ENCODE data around the gene ATP6V0E1. TPM values are rescaled to one million over a fixed set of nuclear protein-coding genes. Genes with fewer than 3 reads are reported as not detected.
"Not testable (repeated sequence)": the region's sequence is repeated elsewhere in the genome, so short reads cannot be mapped to it uniquely, and the experiment has no call there.

The ATP6V0E1 gene
- polyA plus RNA-seq, 1 donor from 2014 or later, result 427 TPM

DNA sequence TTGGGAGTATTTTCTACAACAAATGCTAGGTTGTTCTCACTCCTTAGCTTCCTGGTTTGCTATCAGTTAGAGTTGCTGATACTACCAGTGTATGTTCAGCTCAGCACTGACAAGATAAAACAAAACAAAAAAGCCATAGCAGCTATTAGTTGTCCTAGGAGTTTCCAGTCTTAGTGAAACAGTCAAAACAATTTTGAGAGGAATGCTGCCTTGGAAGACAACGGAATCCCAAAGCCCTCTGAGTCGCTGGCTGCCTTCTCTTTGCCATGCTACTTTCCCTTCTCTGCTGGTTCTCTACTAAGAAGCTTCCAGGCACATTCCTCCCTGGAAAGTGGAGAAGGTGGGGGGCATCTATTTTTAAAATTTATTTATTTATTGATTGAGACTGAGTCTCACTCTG is 67.2 kb downstream of the ATP6V0E1 start:
- Mint-ChIP-seq H3K27me3 (no peaks in the 10 kb centered on the region), H3K4me3 (no peak overlapping the region), H3K27ac (peak overlapping the region in 1 of 3 donors; percentile 60), H3K36me3 (no peaks in the 10 kb centered on the region), H3K9me3 (no peaks in the 10 kb centered on the region), H3K4me1 (peaks cover 16 to 25% (median 19%) of the 10 kb centered on the region in 3 donors)

DNA sequence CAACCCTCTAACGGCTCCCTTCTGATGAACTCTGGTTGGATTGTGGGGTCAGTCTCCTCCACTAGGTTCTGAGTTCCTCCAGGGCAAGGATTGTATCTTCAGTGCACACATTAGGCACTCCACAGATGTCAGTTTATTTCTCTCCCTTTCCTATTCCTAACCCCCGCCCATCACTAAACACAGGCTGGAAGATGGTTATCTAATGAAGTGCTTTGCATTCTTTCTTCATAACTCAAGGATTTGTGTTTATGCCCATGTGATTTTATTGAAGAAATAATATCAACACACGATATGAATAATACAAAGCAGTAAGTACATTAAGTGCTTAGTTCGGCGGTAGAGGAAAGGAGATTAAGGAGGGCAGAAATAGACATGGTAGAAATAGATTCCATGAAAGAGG is 68.2 kb downstream of the ATP6V0E1 start:
- H3K27ac Mint-ChIP-seq, result peak overlapping the region in 1 of 3 donors; percentile 99
- H3K4me3 Mint-ChIP-seq, result peak overlapping the region in 1 of 4 donors; percentile 42
- peaks cover 18 to 27% (median 20%) of the 10 kb centered on the region in 3 donors for H3K4me1 Mint-ChIP-seq
- H3K36me3 Mint-ChIP-seq, result no peaks in the 10 kb centered on the region
- H3K9me3 Mint-ChIP-seq, result no peaks in the 10 kb centered on the region
- H3K27me3 Mint-ChIP-seq, result no peaks in the 10 kb centered on the region

DNA sequence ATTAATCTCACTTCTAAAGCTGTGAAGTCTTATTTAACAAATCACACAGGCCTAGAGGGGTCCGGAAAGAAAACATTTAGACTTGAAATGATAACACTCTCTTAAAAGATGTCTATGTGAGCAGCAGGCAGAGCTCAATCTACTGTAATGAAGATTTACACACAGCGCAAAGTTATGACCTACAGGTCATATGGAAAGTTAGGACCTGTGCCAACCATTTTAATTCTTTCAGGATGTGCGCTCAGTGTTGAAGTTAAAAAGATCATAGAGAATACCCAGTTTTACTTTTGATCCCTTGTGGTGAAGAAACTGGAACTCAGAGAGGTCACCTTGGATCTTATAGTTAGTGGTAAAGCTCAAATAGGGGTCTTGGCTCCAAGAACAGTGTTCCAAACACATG is 69.5 kb downstream of the ATP6V0E1 start:
- Mint-ChIP-seq H3K27ac (peak overlapping the region in 2 of 3 donors; percentile 67 to 99), H3K27me3 (no peaks in the 10 kb centered on the region), H3K4me3 (peak overlapping the region in 2 of 4 donors; percentile 42 to 52), H3K36me3 (no peaks in the 10 kb centered on the region), H3K4me1 (peaks cover 22 to 39% (median 23%) of the 10 kb centered on the region in 3 donors), H3K9me3 (no peaks in the 10 kb centered on the region)

DNA sequence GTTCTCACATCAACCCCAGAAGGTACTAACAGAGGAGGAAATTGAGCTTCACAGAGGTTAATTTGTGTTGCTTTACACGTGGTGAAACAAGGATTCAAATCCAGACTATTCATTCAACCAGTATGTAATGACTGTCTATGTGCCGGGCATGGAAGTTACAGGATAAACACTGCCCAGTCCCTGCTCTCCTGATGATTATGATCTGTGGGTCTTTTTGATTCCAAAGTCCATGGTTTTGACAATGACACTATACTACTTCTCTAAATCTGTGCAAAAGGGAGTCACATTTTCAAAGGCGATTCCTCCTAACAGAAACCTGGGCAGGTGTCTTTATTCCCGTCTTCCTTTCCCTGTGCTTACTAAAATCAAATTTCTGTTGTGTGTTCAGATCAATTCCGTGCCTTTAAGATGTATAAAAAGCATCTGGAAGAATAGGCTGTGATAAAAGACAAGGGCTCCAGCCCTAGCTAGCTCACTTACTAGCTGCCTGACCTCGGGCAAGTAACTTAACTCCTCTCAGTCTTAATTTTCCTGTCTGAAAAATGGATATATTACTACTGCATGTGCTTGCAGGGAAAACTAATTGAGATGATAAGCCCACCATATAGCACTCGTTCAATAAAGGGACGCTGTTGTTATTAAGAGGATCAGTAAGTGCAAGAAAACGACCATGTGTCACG is 71.6 kb downstream of the ATP6V0E1 start:
- Mint-ChIP-seq H3K4me3 (peak overlapping the region; percentile 90 to 98 (median 94)), H3K27me3 (no peaks in the 10 kb centered on the region), H3K36me3 (no peaks in the 10 kb centered on the region), H3K27ac (peak overlapping the region; percentile 80 to 99 (median 95)), H3K9me3 (no peaks in the 10 kb centered on the region), H3K4me1 (peaks cover 23 to 42% (median 27%) of the 10 kb centered on the region in 3 donors)

DNA sequence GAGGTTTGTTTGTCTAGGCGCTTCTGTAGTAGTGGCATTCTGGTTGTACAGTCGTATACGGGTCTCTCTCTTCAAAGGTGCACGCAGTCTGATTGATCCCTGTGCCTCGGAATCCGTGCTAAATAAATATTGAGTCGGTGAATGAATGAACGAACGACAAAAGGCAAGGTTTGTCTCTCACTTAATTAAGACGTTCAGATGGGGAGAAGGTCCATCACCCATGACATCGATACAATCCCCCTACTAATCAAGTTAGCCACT is 72.1 kb downstream of the ATP6V0E1 start:
- Mint-ChIP-seq H3K27me3 (no peaks in the 10 kb centered on the region), H3K4me1 (peaks cover 26 to 42% (median 31%) of the 10 kb centered on the region in 3 donors), H3K9me3 (no peaks in the 10 kb centered on the region), H3K27ac (peak overlapping the region; percentile 80 to 99 (median 95)), H3K4me3 (peak overlapping the region; percentile 90 to 98 (median 94)), H3K36me3 (no peaks in the 10 kb centered on the region)

DNA sequence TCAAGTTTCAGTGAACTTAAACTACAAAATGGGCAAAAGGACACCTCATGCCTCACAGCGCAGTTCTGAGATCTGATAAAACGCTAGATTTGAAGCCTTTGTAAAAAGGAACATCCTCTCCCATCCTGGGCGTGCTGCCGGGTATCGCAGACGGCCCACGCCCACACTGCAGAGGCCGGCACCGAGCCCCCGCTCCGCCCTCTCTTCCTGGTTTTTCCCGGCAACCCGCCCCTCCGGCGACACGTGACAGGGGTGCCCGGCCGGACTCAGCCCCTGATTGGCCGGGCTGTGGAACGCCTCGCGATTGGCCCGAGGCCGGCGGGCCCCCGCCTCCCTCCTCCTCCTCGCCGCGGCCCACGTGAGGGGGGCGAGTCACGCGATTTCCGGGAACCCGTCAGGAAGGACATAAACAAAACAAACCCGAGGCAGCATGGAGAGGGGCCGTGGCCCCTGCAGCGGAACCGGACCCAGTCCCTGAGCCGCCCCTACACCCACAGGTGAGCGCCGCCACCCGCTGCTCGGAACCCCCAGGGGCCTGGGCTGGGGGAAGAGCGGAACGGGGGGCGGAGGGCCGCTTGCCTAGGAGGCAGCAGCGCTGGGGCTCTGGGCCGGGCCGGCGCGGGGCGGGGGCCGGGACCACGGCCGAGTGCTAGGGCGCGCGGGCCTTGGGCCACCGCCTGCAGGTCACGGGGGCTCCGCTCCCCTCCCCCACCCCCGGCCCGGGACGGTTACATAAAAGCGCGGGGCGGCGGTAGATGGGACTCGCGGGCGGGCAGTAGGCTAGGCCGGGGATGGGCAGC is 72.6 kb downstream of the ATP6V0E1 start, which contains the start of gene CREBRF:
Gene CREBRF (plus strand): TSS at position 370 of the 800 bp plus-strand sequence. CDS start 24,424 bp downstream, outside the sequence.
- Mint-ChIP-seq H3K9me3 (no peaks in the 10 kb centered on the region), H3K27ac (peak within 1 kb of the TSS; percentile 97 to 99 (median 98)), H3K36me3 (no peaks in the 10 kb centered on the region), H3K4me1 (peaks cover 26 to 44% (median 34%) of the 10 kb centered on the region in 3 donors), H3K27me3 (no peaks in the 10 kb centered on the region), H3K4me3 (peak within 1 kb of the TSS; percentile 95 to 99 (median 98))

DNA sequence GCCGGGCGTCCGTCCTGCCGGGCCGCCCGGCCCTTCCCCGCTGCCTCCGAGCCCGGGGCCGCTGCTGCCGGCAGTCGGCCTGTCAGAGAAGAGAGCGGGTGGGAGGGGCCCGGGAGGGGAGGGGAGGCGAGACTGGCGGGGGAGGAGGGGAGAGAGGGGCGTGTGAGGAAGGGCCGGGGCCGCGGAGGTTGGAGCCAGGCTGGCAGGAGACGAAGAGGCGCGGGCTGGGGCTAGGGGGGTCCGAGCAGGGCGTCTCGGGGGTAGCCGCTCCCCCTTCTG is 73.2 kb downstream of the ATP6V0E1 start:
- H3K9me3 Mint-ChIP-seq, result no peaks in the 10 kb centered on the region
- no peaks in the 10 kb centered on the region for H3K36me3 Mint-ChIP-seq
- H3K4me3 Mint-ChIP-seq, result peak overlapping the region; percentile 95 to 99 (median 98)
- peaks cover 26 to 48% (median 39%) of the 10 kb centered on the region in 3 donors for H3K4me1 Mint-ChIP-seq
- H3K27ac Mint-ChIP-seq, result peak overlapping the region; percentile 97 to 99 (median 98)
- H3K27me3 Mint-ChIP-seq, result no peaks in the 10 kb centered on the region

DNA sequence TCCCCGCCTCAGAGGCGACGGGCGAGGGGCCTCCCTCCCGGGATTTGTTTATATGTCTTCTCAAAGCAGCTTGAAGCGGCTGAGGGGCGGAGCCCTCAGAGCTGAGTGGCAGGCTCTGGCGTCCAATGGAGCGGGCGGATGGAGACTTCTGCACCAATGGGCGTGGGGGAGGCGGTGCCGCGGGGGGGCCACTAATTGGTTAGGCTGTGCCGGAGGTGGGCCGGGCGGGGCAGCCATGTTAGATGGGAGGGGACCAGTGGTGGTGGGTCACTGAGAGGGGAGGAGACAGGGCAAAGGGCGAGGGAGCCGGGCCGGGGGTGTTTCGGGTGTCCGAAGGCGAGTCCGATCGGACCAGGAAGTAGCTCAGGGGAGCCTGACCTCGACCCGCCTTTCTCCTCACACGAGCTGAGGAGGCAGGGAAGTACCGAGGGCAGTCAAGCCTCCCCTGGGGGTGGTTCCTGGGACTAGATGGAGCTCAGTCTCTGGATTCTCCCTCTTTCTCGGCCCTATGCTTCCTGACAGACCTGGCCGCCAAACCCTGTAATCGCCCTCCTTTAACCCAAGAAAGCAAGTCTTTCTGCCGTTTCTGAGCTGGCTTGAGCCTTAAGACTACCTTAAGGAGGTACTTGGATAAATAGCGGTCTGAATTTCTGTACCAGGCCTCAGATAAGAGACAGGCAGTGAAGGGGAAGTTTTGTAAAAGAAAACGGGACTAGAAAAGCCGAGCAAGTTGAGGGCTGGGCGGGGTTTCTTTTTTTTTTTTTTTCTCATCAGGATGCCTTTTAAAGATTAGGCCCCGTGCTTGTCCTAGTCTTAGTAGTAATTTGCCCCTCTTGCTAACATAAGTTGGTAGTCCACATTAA is 73.7 kb downstream of the ATP6V0E1 start:
- Mint-ChIP-seq H3K9me3 (no peaks in the 10 kb centered on the region), H3K27ac (peak overlapping the region; percentile 97 to 99 (median 98)), H3K4me1 (peaks cover 27 to 49% (median 41%) of the 10 kb centered on the region in 3 donors), H3K4me3 (peak overlapping the region; percentile 95 to 99 (median 98)), H3K27me3 (no peaks in the 10 kb centered on the region), H3K36me3 (no peaks in the 10 kb centered on the region)

DNA sequence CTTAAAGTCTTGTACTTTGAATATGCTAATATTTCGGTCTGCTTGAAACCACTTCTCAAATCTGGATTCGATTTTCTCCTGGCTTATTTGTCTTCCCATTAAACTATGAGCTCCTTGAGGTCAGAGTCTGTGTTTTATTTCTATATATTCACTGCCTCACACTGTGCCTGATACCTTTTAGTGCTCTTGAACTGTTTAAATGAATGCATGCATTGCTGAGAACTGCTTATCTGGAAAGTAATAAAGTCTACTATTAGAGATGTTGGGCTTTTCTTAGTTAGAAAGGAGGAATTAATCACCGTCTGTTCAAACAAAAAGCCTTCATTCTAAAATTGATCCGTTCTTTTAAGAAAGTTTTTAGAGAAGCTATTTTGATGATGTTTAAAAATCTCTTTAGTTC is 78.6 kb downstream of the ATP6V0E1 start:
- H3K27ac Mint-ChIP-seq, result peak overlapping the region; percentile 7 to 69 (median 28)
- H3K27me3 Mint-ChIP-seq, result no peaks in the 10 kb centered on the region
- H3K4me3 Mint-ChIP-seq, result peak overlapping the region in 1 of 4 donors; percentile 47
- H3K4me1 Mint-ChIP-seq, result peaks cover 36 to 53% (median 49%) of the 10 kb centered on the region in 3 donors
- H3K36me3 Mint-ChIP-seq, result no peaks in the 10 kb centered on the region
- H3K9me3 Mint-ChIP-seq, result no peaks in the 10 kb centered on the region

DNA sequence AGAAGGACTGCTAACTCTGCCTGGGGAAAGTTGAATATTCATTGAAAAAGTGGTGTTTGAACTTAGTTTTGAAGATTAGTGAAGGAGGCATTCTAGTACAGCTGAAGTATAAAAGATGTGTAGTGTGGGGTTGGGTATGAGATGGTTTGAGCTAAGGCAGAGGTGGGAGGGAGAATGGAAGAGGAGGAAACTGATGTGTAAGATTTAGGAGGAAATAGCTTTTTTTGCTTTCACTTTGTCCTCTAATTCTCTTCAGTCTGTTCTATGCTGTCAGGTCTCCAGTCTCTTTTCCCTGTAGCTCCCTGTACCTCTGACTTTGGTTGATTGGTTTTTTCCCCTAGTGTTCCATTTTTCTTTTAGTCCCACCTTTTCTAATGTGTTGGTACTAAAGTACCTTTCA is 81.6 kb downstream of the ATP6V0E1 start:
- Mint-ChIP-seq H3K27me3 (no peaks in the 10 kb centered on the region), H3K9me3 (no peaks in the 10 kb centered on the region), H3K4me3 (peak overlapping the region in 3 of 4 donors; percentile 18 to 84 (median 81)), H3K27ac (peak overlapping the region; percentile 30 to 83 (median 44)), H3K4me1 (peaks cover 40 to 61% (median 59%) of the 10 kb centered on the region in 3 donors), H3K36me3 (no peaks in the 10 kb centered on the region)

DNA sequence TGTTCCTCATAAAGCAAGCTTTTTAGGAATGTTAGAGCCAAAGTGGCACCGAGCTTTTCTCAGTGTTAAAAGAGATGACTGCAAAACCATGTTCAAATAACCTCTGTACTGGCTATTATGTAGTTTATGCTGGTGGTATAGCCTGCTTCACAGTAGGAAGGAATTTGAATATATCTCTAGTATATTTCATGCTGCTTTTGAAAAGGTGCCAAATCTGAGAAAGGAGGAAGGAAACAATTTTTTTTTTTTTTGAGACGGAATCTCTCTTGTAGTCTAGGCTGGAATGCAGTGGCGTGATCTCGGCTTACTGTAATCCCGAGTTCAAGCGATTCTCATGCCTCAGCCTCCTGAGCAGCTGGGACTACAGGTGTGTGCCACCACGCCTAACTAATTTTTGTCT is 86.1 kb downstream of the ATP6V0E1 start:
- Mint-ChIP-seq H3K27ac (peak overlapping the region in 2 of 3 donors; percentile 57 to 67), H3K36me3 (no peaks in the 10 kb centered on the region), H3K27me3 (no peaks in the 10 kb centered on the region), H3K4me1 (peaks cover 39 to 56% (median 48%) of the 10 kb centered on the region in 3 donors), H3K4me3 (peak overlapping the region; percentile 5 to 73 (median 40)), H3K9me3 (no peaks in the 10 kb centered on the region)

DNA sequence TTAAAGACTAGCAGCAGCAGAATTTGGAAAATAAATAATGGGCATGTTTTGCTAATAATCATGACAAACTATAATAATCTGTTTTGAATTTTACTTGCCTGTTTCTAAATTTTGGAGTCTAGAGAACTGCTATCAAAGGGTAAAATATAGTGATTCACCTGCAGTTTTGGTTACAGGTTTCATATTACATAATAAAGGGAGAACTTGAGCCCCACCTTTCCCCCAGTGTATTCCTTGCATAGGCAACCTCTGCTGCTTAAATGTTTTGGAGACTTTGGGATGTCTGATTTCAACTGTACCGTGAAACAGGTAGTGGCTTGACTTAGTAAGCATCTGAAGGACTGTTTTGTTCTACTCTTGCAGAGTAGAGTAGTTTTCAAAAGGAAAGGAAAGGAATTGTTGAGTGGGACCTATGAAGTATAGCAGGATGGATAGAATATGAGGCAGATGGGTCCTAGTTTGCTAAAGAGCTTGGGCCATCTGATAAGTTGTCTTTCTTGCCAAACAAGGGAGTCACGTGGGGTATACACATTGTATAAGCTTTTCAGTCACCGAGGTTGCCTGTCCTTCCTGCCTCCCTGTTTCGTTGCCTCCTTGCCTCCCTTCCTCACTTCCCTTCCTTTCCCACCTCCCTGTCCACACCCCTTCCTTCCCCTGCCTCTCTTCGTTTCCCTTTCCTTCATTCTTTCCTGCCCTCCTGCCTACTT is 91.7 kb downstream of the ATP6V0E1 start:
- Mint-ChIP-seq H3K36me3 (peaks cover 11% of the 10 kb centered on the region), H3K4me3 (peak overlapping the region in 1 of 4 donors; percentile 41), H3K9me3 (no peaks in the 10 kb centered on the region), H3K4me1 (peaks cover 24 to 35% (median 35%) of the 10 kb centered on the region in 3 donors), H3K27me3 (no peaks in the 10 kb centered on the region), H3K27ac (peak overlapping the region in 2 of 3 donors; percentile 10 to 69)

DNA sequence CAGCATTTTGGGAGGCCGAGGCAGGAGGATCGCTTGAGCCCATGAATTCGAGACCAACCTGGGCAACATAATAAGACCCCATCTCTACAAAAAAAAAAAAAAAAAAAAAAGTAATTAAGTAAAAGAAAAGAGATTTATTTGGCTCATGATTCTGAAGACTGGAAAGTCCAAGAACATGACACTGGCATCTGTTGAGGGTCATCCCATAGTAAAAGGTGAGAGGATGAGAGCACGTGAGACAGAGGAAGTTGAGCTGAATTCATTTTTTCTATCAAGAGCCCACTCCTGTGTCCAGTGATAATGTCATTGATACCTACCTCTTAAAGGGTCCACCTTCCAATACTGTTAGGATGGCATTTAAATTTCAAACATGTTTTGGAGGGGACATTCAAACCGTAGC is 92.4 kb downstream of the ATP6V0E1 start:
- Mint-ChIP-seq H3K36me3 (peaks cover 13% of the 10 kb centered on the region), H3K4me1 (peaks cover 26 to 34% (median 31%) of the 10 kb centered on the region in 3 donors), H3K9me3 (no peaks in the 10 kb centered on the region), H3K27ac (no peak overlapping the region), H3K4me3 (no peak overlapping the region), H3K27me3 (no peaks in the 10 kb centered on the region)

DNA sequence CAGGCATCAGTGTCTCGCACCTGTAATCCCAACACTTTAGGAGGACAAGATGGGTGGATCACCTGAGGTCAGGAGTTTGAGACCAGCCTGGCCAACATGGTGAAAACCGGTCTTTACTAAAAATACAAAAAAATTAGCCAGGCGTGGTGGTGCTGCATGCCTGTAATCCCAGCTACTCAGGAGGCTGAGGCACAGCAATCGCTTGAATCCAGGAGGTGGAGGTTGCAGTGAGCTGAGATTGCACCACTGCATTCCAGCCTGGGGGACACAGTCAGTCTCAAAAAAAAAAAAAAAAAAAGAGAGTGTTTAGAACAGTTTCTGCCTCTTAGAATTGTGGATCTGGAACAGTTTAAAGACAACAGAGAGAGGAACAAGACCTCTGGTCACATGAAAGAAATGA is 92.9 kb downstream of the ATP6V0E1 start:
- not testable (repeated sequence) for H3K27ac Mint-ChIP-seq, H3K9me3 Mint-ChIP-seq, H3K4me3 Mint-ChIP-seq, H3K27me3 Mint-ChIP-seq
- Mint-ChIP-seq H3K36me3 (peaks cover 16% of the 10 kb centered on the region), H3K4me1 (peaks cover 30 to 34% (median 30%) of the 10 kb centered on the region in 3 donors)

All from IgD-negative memory B cell (primary cell).